Activated CD8-positive, alpha-beta memory T cell treated with anti-CD3 and anti-CD28 coated beads, Interleukin-2, amount 50 U/mL, for 1 hour (primary cell): ENCODE measurements around the gene TUG1.

Experiments
- DNase-seq: peaks from one replicate; pipeline ENCODE4 v3.0.0-alpha.2; 2020; ENCODE audit errors: extremely low read depth

The TUG1 gene

GRCh38 chr22:30968924-30969531 lies at the start of gene TUG1:
Gene TUG1 (plus strand): TSS chr22:30969265.
- peak; percentile 95 for DNase-seq

- DNase-seq = no peak
These were observed 49.1 kb upstream of the TUG1 start for GRCh38 chr22:30919973-30920372.

- peak; percentile 59 for DNase-seq
These were observed 48.7 kb upstream of the TUG1 start for GRCh38 chr22:30920407-30920806.

GRCh38 chr22:30921108-30921507 lies 48.0 kb upstream of the TUG1 start:
- no peak for DNase-seq

GRCh38 chr22:30922151-30922611 lies 46.9 kb upstream of the TUG1 start:
- DNase-seq = peak; percentile 57

- no peak for DNase-seq
These were observed 45.7 kb upstream of the TUG1 start for GRCh38 chr22:30923168-30923900.

- no peak for DNase-seq
These were observed 43.4 kb upstream of the TUG1 start for GRCh38 chr22:30925667-30926066.

GRCh38 chr22:30926706-30927105 lies 42.4 kb upstream of the TUG1 start:
- DNase-seq = no peak

- no peak for DNase-seq
These were observed 41.3 kb upstream of the TUG1 start for GRCh38 chr22:30927806-30928205.

GRCh38 chr22:30928401-30928800 lies 40.7 kb upstream of the TUG1 start:
- no peak for DNase-seq

- no peak for DNase-seq
These were observed 38.8 kb upstream of the TUG1 start for GRCh38 chr22:30930228-30930627.

GRCh38 chr22:30931541-30932300 lies 37.3 kb upstream of the TUG1 start:
- DNase-seq = no peak

- no peak for DNase-seq
These were observed 36.4 kb upstream of the TUG1 start for GRCh38 chr22:30932661-30933060.

- DNase-seq = no peak
These were observed 35.6 kb upstream of the TUG1 start for GRCh38 chr22:30933457-30933856.

GRCh38 chr22:30934053-30934452 lies 35.0 kb upstream of the TUG1 start:
- no peak for DNase-seq

GRCh38 chr22:30940685-30941362 lies 28.2 kb upstream of the TUG1 start:
- peak; percentile 9 for DNase-seq

GRCh38 chr22:30941363-30941740 lies 27.7 kb upstream of the TUG1 start:
- DNase-seq = no peak

- DNase-seq = peak; percentile 13
These were observed 25.7 kb upstream of the TUG1 start for GRCh38 chr22:30943368-30943767.

GRCh38 chr22:30944986-30945385 lies 24.1 kb upstream of the TUG1 start:
- DNase-seq = no peak

GRCh38 chr22:30945653-30946052 lies 23.4 kb upstream of the TUG1 start:
- no peak for DNase-seq

- no peak for DNase-seq
These were observed 22.7 kb upstream of the TUG1 start for GRCh38 chr22:30946354-30946753.

- no peak for DNase-seq
These were observed 21.8 kb upstream of the TUG1 start for GRCh38 chr22:30947173-30947815.
